SK-N-SH (cell line): ENCODE data around the gene CHCHD2. TPM values are rescaled to one million over a fixed set of nuclear protein-coding genes. Genes with fewer than 3 reads are reported as not detected.

Source experiments
- CTCF ChIA-PET: fragments of 300-600, 350-600 bp; formaldehyde crosslinking; extraction: SDS; loops from one replicate; lab custom pipeline; 2021; lab: Yijun Ruan, JAX
- POLR2A ChIA-PET: fragments of 350-600 bp; sonication (Branson Sonifier 250); formaldehyde crosslinking; extraction: SDS; loops from one replicate; lab custom pipeline; 2020; ENCODE audit warnings: antibody characterized with exemption, inconsistent platforms; lab: Yijun Ruan, JAX
- DNase-seq: peaks from one replicate; pipeline ENCODE4 v3.0.0; 2012
- H2AFZ ChIP-seq: fragments of 200-600 bp; sonication (generic); 2 replicates; pipeline ENCODE4 v1.8.1; 2016; ENCODE audit warnings: antibody characterized with exemption, mild to moderate bottlenecking, low read depth
- H3F3A ChIP-seq: fragments of 200-600 bp; sonication (generic); replicated peaks from 2 replicates; pipeline ENCODE3; 2016; ENCODE audit warnings: antibody characterized with exemption, mild to moderate bottlenecking; ENCODE audit not compliant: insufficient read depth
- H3K27ac ChIP-seq, 2 experiments: fragments of 200-500 bp in 1 of 2; fragments of 200-600 bp in 1 of 2; sonication (Bioruptor generic) in 1 of 2; sonication (generic), shearing (Covaris generic) in 1 of 2; 2 replicates each; pipeline versions ENCODE4 v1.5.1 to v1.6.1; 2014 to 2016; ENCODE audit warnings: low read depth in 2 of 2, inconsistent platforms in 1 of 2, low read length in 1 of 2, mild to moderate bottlenecking in 1 of 2, mixed read lengths in 1 of 2
- H3K27me3 ChIP-seq: fragments of 200-600 bp; sonication (generic), shearing (Covaris generic); 2 replicates; pipeline ENCODE4 v1.6.1; 2016; ENCODE audit warnings: mixed run types; ENCODE audit not compliant: insufficient read depth
- H3K36me3 ChIP-seq, 2 experiments: fragments of 200-500 bp in 1 of 2; fragments of 200-600 bp in 1 of 2; sonication (Bioruptor generic) in 1 of 2; sonication (generic) in 1 of 2; replicated peaks in 1 of 2; 2 replicates each; pipeline versions ENCODE3 to v1.5.1; 2014 to 2016; ENCODE audit warnings: low read length in 1 of 2, mild to moderate bottlenecking in 1 of 2; ENCODE audit not compliant: insufficient read depth in 2 of 2, control insufficient read depth in 1 of 2
- H3K4me1 ChIP-seq, 2 experiments: fragments of 200-500 bp in 1 of 2; fragments of 200-600 bp in 1 of 2; sonication (Bioruptor generic) in 1 of 2; sonication (generic), shearing (Covaris generic) in 1 of 2; 2 replicates each; pipeline versions ENCODE4 v1.5.1 to v1.6.1; 2014 to 2016; ENCODE audit warnings: low read depth in 1 of 2, low read length in 1 of 2, mixed run types in 1 of 2; ENCODE audit not compliant: insufficient read depth in 2 of 2, control insufficient read depth in 1 of 2
- H3K4me2 ChIP-seq: fragments of 200-600 bp; sonication (generic), shearing (Covaris generic); 2 replicates; pipeline ENCODE4 v1.6.1; 2017; ENCODE audit warnings: mixed run types
- H3K4me3 ChIP-seq, 2 experiments: fragments of 200-500 bp in 1 of 2; fragments of 200-600 bp in 1 of 2; sonication (Bioruptor generic) in 1 of 2; sonication (generic), shearing (Covaris generic) in 1 of 2; 2 replicates each; pipeline versions ENCODE4 v1.5.1 to v1.8.1; 2014 to 2016; ENCODE audit warnings: low read depth in 2 of 2, inconsistent platforms in 1 of 2, low read length in 1 of 2, mild to moderate bottlenecking in 1 of 2, mixed read lengths in 1 of 2, moderate library complexity in 1 of 2
- H3K79me2 ChIP-seq: fragments of 200-600 bp; sonication (generic); 2 replicates; pipeline ENCODE4 v1.8.1; 2017; ENCODE audit warnings: mild to moderate bottlenecking; ENCODE audit not compliant: insufficient read depth
- H3K9ac ChIP-seq: fragments of 200-600 bp; sonication (generic); 2 replicates; pipeline ENCODE4 v1.6.1; 2017; ENCODE audit warnings: mixed run types
- H3K9me2 ChIP-seq: fragments of 200-600 bp; sonication (generic); 2 replicates; pipeline ENCODE4 v1.6.1; 2017; ENCODE audit warnings: mixed run types
- H3K9me3 ChIP-seq: fragments of 200-600 bp; sonication (generic); 2 replicates; pipeline ENCODE4 v1.6.1; 2017; ENCODE audit warnings: mixed run types, mild to moderate bottlenecking, moderate library complexity
- H4K20me1 ChIP-seq: fragments of 200-600 bp; sonication (generic); 2 replicates; pipeline ENCODE4 v1.6.1; 2017; ENCODE audit warnings: mild to moderate bottlenecking, mixed run types; ENCODE audit not compliant: insufficient read depth
- CTCF ChIP-seq: fragments of 200-600 bp; sonication (generic); IDR thresholded peaks from 2 replicates; pipeline ENCODE4 v1.6.1; 2017; ENCODE audit warnings: antibody characterized with exemption, mild to moderate bottlenecking, moderate library complexity
- ELF1 ChIP-seq: IDR thresholded peaks from 2 replicates; pipeline ENCODE4 v1.4.0; 2012
- EP300 ChIP-seq, 2 experiments: IDR thresholded peaks; 2 replicates each; pipeline versions ENCODE4 v1.4.0 to v1.6.1; 2012; ENCODE audit warnings: borderline replicate concordance in 1 of 2, low read depth in 1 of 2, low read length in 1 of 2
- FOXJ3 ChIP-seq: sonication (generic); formaldehyde crosslinking; IDR thresholded peaks from 2 replicates; pipeline ENCODE4 v1.5.1; 2020; ENCODE audit warnings: mild to moderate bottlenecking, missing genetic modification reagents
- GABPA ChIP-seq: IDR thresholded peaks from 2 replicates; pipeline ENCODE4 v1.4.0; 2012; ENCODE audit warnings: low read depth, mild to moderate bottlenecking
- MEF2A ChIP-seq: IDR thresholded peaks from 2 replicates; pipeline ENCODE4 v1.4.0; 2012; ENCODE audit warnings: low read depth, borderline replicate concordance
- NFIC ChIP-seq: IDR thresholded peaks from 2 replicates; pipeline ENCODE4 v1.4.0; 2012; ENCODE audit warnings: borderline replicate concordance
- NRF1 ChIP-seq: IDR thresholded peaks from 2 replicates; pipeline ENCODE4 v1.6.1; 2012; ENCODE audit warnings: low read depth, mild to moderate bottlenecking, low read length
- REST ChIP-seq: IDR thresholded peaks from 2 replicates; pipeline ENCODE4 v1.6.1; 2012; ENCODE audit warnings: mild to moderate bottlenecking, low read depth, low read length, moderate library complexity
- RFX5 ChIP-seq: IDR thresholded peaks from 2 replicates; pipeline ENCODE4 v1.6.1; 2012; ENCODE audit warnings: mild to moderate bottlenecking, improper control_type of control experiment, low read length
- RXRA ChIP-seq: IDR thresholded peaks from 2 replicates; pipeline ENCODE4 v1.4.0; 2012; ENCODE audit warnings: low read depth, mild to moderate bottlenecking, borderline replicate concordance
- SMC3 ChIP-seq: IDR thresholded peaks from 2 replicates; pipeline ENCODE4 v1.6.1; 2012; ENCODE audit warnings: low read depth, low read length, improper control_type of control experiment
- TAF1 ChIP-seq: IDR thresholded peaks from 2 replicates; pipeline ENCODE4 v1.6.1; 2012; ENCODE audit warnings: low read depth, mild to moderate bottlenecking, low read length, moderate library complexity, borderline replicate concordance
- WGBS: methylation state at CpG from one replicate; pipeline ENCODE4 v1.1.6; 2017; ENCODE audit warnings: low lambda C conversion rate; 5-methylcytosine and 5-hydroxymethylcytosine counted together
- polyA plus RNA-seq, 3 experiments: library from polyadenylated mRNA; depleted of rRNA; stranded (reverse); fragments of >200 nt; gene quantifications; 2 replicates each; pipeline ENCODE4 v1.2.3, GENCODE V29; 2012
- TF ChIP-seq, protein P1 (sequence below): IDR thresholded peaks from 2 replicates; pipeline ENCODE4; 2012
- TF ChIP-seq, protein P2 (sequence below): IDR thresholded peaks from 2 replicates; pipeline ENCODE4 v1.4.0; 2012; ENCODE audit warnings: low read depth, borderline replicate concordance
- TF ChIP-seq, protein P3 (sequence below): IDR thresholded peaks from 2 replicates; pipeline ENCODE4 v1.4.0; 2012; ENCODE audit warnings: low read depth, borderline replicate concordance

The CHCHD2 gene
- polyA plus RNA-seq, 1 of the 3 experiments (the other 2 are of a cell fraction) = 500 TPM

DNA sequence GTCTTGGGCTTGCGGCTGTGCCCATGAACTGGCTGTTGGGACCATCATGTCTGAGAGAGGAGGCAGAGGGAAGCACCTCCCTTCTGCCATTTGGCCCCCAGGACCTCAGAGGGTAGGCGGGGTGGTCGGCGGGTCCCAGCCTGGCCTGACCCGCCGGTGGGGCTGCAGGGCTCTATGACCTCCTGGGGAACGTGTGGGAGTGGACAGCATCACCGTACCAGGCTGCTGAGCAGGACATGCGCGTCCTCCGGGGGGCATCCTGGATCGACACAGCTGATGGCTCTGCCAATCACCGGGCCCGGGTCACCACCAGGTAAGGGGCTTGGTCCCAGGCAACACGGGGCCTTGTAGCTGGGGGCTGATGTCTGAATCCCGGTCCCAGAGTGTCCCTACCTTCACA is 28.1 kb downstream of the CHCHD2 start:
- no peaks in the 10 kb centered on the region for H4K20me1 ChIP-seq

GRCh38 chr7:56077681-56078080 is 28.6 kb downstream of the CHCHD2 start:
- POLR2A ChIA-PET = no interaction called here
- no peak overlapping the region for H3K4me2 ChIP-seq
- no peak overlapping the region for H3K9ac ChIP-seq
- CTCF ChIA-PET = interaction anchor here (0.9 to 3.4 kb wide), 5 partner anchors 15 to 114 kb away, joined by 3 to 30 read pairs (median 7); partner anchors contain the start of genes NIPSNAP2 and PHKG1
- peaks cover 10 to 25% of the 10 kb centered on the region in 2 experiments for H3K36me3 ChIP-seq
- H2AFZ ChIP-seq = no peak overlapping the region
- H3F3A ChIP-seq = peaks cover 8% of the 10 kb centered on the region
- H4K20me1 ChIP-seq = no peaks in the 10 kb centered on the region
- no peak for DNase-seq
- no peak overlapping the region for H3K27ac ChIP-seq
- no peak overlapping the region for H3K4me3 ChIP-seq
- H3K79me2 ChIP-seq = no peaks in the 10 kb centered on the region
- no peaks in the 10 kb centered on the region for H3K9me2 ChIP-seq
- H3K27me3 ChIP-seq = no peaks in the 10 kb centered on the region
- WGBS = 80% methylated on average over 1 of the region's 3 CpGs
- peaks cover 11 to 25% of the 10 kb centered on the region in 2 experiments; a peak in 3 of 4 replicates for H3K4me1 ChIP-seq
- H3K9me3 ChIP-seq = no peaks in the 10 kb centered on the region
- no peak for TF ChIP-seq NRF1
- TF ChIP-seq FOXJ3 (CRISPR knock-in tag) = no peak
- TF ChIP-seq GABPA = no peak
- TF ChIP-seq NFIC = no peak
- TF ChIP-seq RXRA = no peak
- TF ChIP-seq, protein P1, sequence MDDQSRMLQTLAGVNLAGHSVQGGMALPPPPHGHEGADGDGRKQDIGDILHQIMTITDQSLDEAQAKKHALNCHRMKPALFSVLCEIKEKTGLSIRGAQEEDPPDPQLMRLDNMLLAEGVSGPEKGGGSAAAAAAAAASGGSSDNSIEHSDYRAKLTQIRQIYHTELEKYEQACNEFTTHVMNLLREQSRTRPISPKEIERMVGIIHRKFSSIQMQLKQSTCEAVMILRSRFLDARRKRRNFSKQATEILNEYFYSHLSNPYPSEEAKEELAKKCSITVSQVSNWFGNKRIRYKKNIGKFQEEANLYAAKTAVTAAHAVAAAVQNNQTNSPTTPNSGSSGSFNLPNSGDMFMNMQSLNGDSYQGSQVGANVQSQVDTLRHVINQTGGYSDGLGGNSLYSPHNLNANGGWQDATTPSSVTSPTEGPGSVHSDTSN = no peak
- TF ChIP-seq ELF1 = no peak
- no peak for TF ChIP-seq REST
- TF ChIP-seq TAF1 = no peak
- no peak for TF ChIP-seq CTCF
- no peak for TF ChIP-seq RFX5
- TF ChIP-seq EP300 (IDR thresholded peaks at IDR 0.05; ENCODE audit: borderline replicate concordance in 1 of 2, low read depth in 1 of 2, low read length in 1 of 2) = no peak
- TF ChIP-seq MEF2A = no peak
- TF ChIP-seq SMC3 = no peak
- TF ChIP-seq, protein P2, sequence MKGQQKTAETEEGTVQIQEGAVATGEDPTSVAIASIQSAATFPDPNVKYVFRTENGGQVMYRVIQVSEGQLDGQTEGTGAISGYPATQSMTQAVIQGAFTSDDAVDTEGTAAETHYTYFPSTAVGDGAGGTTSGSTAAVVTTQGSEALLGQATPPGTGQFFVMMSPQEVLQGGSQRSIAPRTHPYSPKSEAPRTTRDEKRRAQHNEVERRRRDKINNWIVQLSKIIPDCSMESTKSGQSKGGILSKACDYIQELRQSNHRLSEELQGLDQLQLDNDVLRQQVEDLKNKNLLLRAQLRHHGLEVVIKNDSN = no peak

More for the DNA sequence above, 28.1 kb downstream of the CHCHD2 start:
- Histone ChIP-seq H3K27me3 (no peaks in the 10 kb centered on the region), H2AFZ (no peak overlapping the region)
- TF ChIP-seq, protein P3, sequence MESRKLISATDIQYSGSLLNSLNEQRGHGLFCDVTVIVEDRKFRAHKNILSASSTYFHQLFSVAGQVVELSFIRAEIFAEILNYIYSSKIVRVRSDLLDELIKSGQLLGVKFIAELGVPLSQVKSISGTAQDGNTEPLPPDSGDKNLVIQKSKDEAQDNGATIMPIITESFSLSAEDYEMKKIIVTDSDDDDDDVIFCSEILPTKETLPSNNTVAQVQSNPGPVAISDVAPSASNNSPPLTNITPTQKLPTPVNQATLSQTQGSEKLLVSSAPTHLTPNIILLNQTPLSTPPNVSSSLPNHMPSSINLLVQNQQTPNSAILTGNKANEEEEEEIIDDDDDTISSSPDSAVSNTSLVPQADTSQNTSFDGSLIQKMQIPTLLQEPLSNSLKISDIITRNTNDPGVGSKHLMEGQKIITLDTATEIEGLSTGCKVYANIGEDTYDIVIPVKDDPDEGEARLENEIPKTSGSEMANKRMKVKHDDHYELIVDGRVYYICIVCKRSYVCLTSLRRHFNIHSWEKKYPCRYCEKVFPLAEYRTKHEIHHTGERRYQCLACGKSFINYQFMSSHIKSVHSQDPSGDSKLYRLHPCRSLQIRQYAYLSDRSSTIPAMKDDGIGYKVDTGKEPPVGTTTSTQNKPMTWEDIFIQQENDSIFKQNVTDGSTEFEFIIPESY = no peak
- TF ChIP-seq, all 33 proteins: peak for 0
- peaks cover 11 to 30% of the 10 kb centered on the region in 2 experiments; a peak in 3 of 4 replicates for H3K4me1 ChIP-seq
- 96% methylated on average over 16 of the region's 16 CpGs for WGBS
- H3K79me2 ChIP-seq = no peaks in the 10 kb centered on the region
- no peak overlapping the region for H3K9ac ChIP-seq
- H3F3A ChIP-seq = peaks cover 8% of the 10 kb centered on the region
- H3K4me2 ChIP-seq = no peak overlapping the region
- CTCF ChIA-PET = interaction anchor here (0.8 to 3.4 kb wide), 9 partner anchors 11 to 114 kb away, joined by 3 to 30 read pairs (median 4); partner anchors contain the start of genes NIPSNAP2 and PHKG1
- peaks cover 10 to 19% of the 10 kb centered on the region in 2 experiments for H3K36me3 ChIP-seq
- no peak overlapping the region for H3K4me3 ChIP-seq
- POLR2A ChIA-PET = no interaction called here
- H3K27ac ChIP-seq = no peak overlapping the region; a peak in 1 of 4 replicates
- no peak for DNase-seq
- no peaks in the 10 kb centered on the region for H3K9me2 ChIP-seq
- H3K9me3 ChIP-seq = no peaks in the 10 kb centered on the region
